HepG2 (cell line): ENCODE measurements around the gene HERPUD2.

Experiments
- CHD2 ChIP-seq: IDR thresholded peaks from 2 replicates; pipeline ENCODE4 v1.6.1; 2011; ENCODE audit warnings: low read depth, low read length, improper control_type of control experiment
- HMG20A ChIP-seq: IDR thresholded peaks from 2 replicates; pipeline ENCODE4 v1.6.1; 2016; ENCODE audit warnings: borderline replicate concordance
- HMGA1 ChIP-seq: sonication (generic); formaldehyde crosslinking; conservative IDR thresholded peaks from 2 replicates; pipeline ENCODE4 v1.4.0; 2020; ENCODE audit warnings: missing genetic modification reagents
- KDM1A ChIP-seq: IDR thresholded peaks from 2 replicates; pipeline ENCODE4 v1.6.1; 2016; ENCODE audit warnings: missing compliant biosample characterization
- KDM5B ChIP-seq: sonication (generic); formaldehyde crosslinking; IDR thresholded peaks from 2 replicates; pipeline ENCODE4 v1.4.0; 2020; ENCODE audit warnings: missing genetic modification reagents, mild to moderate bottlenecking, borderline replicate concordance
- NFE2L2 ChIP-seq: fragments of 150-350 bp; IDR thresholded peaks from 2 replicates; pipeline ENCODE4 v1.6.1; 2014; ENCODE audit warnings: low read length
- POLR2A ChIP-seq, 2 experiments: IDR thresholded peaks; 2 replicates each; pipeline ENCODE4 v1.6.1; 2011; ENCODE audit warnings: low read depth in 2 of 2, low read length in 2 of 2, mild to moderate bottlenecking in 1 of 2, moderate library complexity in 1 of 2; ENCODE audit not compliant: insufficient read depth in 1 of 2
- PRMT3 ChIP-seq: sonication (generic); formaldehyde crosslinking; IDR thresholded peaks from 2 replicates; pipeline ENCODE4 v1.8.1; 2022; ENCODE audit warnings: low read depth, mild to moderate bottlenecking, moderate library complexity, missing genetic modification reagents, borderline replicate concordance
- RAD21 ChIP-seq: fragments of 450-650 bp; formaldehyde crosslinking; IDR thresholded peaks from 2 replicates; pipeline ENCODE4 v1.5.0; 2020; ENCODE audit warnings: mild to moderate bottlenecking
- TBP ChIP-seq: sonication (generic); formaldehyde crosslinking; IDR thresholded peaks from 2 replicates; pipeline ENCODE4 v1.5.0; 2020; ENCODE audit warnings: missing genetic modification reagents
- TSC22D2 ChIP-seq: sonication (generic); formaldehyde crosslinking; IDR thresholded peaks from 2 replicates; pipeline ENCODE4 v1.5.1; 2020; ENCODE audit warnings: missing genetic modification reagents, mild to moderate bottlenecking, borderline replicate concordance
- ZFP62 ChIP-seq: sonication (generic); formaldehyde crosslinking; IDR thresholded peaks from 2 replicates; pipeline ENCODE4 v1.4.0; 2020; ENCODE audit warnings: missing genetic modification reagents
- ZNF678 ChIP-seq: sonication (generic); formaldehyde crosslinking; IDR thresholded peaks from 2 replicates; pipeline ENCODE4 v1.4.0; 2020; ENCODE audit warnings: mild to moderate bottlenecking, missing genetic modification reagents
- TF ChIP-seq, protein P1 (sequence below): sonication (generic); formaldehyde crosslinking; IDR thresholded peaks from 2 replicates; pipeline ENCODE4 v1.8.0; 2022; ENCODE audit warnings: missing genetic modification reagents, low read depth, mild to moderate bottlenecking, borderline replicate concordance

- TF ChIP-seq TSC22D2 (no peak), PRMT3 (CRISPR knock-in tag) (no peak), TBP (CRISPR knock-in tag) (no peak), POLR2A (IDR thresholded peaks at IDR 0.05; ENCODE audit: insufficient read depth in 1 of 2, low read depth in 2 of 2, low read length in 2 of 2) (no peak), NFE2L2 (no peak), KDM1A (CRISPR knock-in tag) (no peak), RAD21 (no peak), ZFP62 (CRISPR knock-in tag) (no peak), KDM5B (CRISPR knock-in tag) (no peak), HMGA1 (CRISPR knock-in tag) (no peak), HMG20A (no peak), CHD2 (no peak), ZNF678 (no peak)
- TF ChIP-seq, protein P1, sequence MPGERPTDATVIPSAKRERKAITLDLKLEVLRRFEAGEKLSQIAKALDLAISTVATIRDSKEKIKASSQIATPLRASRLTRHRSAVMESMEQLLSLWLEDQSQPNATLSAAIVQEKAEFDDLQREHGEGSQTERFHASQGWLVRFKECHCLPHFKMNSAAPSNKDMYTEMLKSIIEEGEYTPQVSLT (CRISPR knock-in tag): no peak
Measured at GRCh38 chr7:35605760-35606159, 89.2 kb downstream of the HERPUD2 start.
